Rectal smooth muscle tissue (tissue), 1 donor: ENCODE measurements around the gene CCNY.

Source experiments
- H3K27ac ChIP-seq: one replicate; pipeline ENCODE4 v1.7.0; 2013; ENCODE audit warnings: low read depth, low read length, inconsistent platforms
- H3K27me3 ChIP-seq: one replicate; pipeline ENCODE4 v1.7.0; 2013; ENCODE audit warnings: low read length; ENCODE audit not compliant: control insufficient read depth, insufficient read depth
- H3K36me3 ChIP-seq: one replicate; pipeline ENCODE4 v1.7.0; 2013; ENCODE audit warnings: low read length; ENCODE audit not compliant: control insufficient read depth, insufficient read depth
- H3K4me1 ChIP-seq: one replicate; pipeline ENCODE4 v1.7.0; 2013; ENCODE audit warnings: low read length; ENCODE audit not compliant: control insufficient read depth, insufficient read depth
- H3K4me3 ChIP-seq: one replicate; pipeline ENCODE4 v1.7.0; 2013; ENCODE audit warnings: low read length
- H3K9ac ChIP-seq: one replicate; pipeline ENCODE4 v1.7.0; 2013; ENCODE audit warnings: low read length

CCNY gene

GRCh38 chr10:35437829-35438228 lies 101.5 kb downstream of the CCNY start:
- H3K27me3 ChIP-seq, result no peaks in the 10 kb centered on the region
- H3K27ac ChIP-seq, result no peak overlapping the region
- no peaks in the 10 kb centered on the region for H3K36me3 ChIP-seq
- no peak overlapping the region for H3K9ac ChIP-seq
- no peaks in the 10 kb centered on the region for H3K4me1 ChIP-seq
- no peak overlapping the region for H3K4me3 ChIP-seq

DNA sequence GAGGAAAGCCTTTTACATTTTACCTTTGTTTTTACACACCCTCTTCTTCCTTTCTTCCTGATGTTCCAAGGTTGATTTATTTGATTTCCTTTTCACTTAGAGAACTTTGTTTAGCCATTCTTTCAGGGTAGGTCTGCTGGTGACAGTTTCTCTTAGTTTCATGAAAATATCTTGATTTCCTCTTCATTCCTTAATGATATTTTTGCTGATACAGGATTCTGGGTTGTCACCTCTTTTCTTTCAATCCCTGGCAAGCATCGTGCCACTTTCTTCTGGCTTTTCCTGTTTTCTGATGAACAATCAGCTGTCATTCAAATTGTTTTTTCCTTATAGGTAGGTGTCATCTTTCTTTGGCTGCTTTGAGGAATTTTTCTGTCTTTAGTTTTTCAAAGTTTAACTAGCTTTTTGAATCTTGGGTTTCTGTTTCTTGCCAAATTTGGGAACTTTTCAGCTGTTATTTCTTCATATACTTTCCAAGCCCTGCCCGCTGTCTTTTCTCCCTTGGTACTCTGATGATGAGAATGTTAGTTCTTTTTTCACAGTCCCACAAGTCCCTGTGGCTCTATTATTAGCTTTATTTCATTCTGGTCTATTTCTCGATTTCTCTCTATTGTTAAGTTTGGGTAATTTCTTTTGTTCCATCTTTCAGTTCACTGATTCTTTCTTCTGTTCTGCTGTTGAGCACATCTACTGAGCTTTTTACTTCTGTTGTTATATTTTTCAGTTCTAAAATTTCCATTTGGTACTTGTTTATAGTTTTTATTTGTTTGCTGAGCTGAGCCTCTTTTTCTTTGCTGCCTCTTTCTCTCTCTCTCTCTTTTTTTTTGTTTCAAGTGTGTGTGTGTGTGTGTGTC lies 102.6 kb downstream of the CCNY start:
- Histone ChIP-seq H3K4me1 (no peaks in the 10 kb centered on the region), H3K36me3 (no peaks in the 10 kb centered on the region), H3K27me3 (no peaks in the 10 kb centered on the region), H3K9ac (no peak overlapping the region), H3K4me3 (no peak overlapping the region), H3K27ac (no peak overlapping the region)

GRCh38 chr10:35440016-35440415 lies 103.7 kb downstream of the CCNY start:
- H3K27ac ChIP-seq, result no peak overlapping the region
- no peaks in the 10 kb centered on the region for H3K4me1 ChIP-seq
- no peak overlapping the region for H3K9ac ChIP-seq

DNA sequence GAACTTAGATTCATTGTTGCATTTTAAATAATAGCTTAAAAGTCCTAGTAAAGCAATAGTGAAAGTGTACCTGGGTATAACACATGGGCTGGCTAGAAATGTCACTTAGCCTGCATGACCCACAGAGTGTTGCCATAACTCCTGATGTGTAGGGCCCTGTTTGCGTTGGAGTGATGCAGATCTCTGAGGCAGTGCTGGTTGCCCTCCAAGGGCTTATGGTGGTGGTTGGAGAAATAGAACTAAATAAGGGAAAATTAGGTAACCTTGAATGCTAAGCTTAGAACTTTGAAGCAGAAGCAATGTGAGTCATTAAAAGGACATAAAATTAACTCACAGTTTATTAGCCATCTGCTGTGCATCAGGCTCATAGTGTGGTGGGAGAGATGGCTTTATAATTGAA lies 105.7 kb downstream of the CCNY start:
- Histone ChIP-seq H3K9ac (no peak overlapping the region), H3K4me1 (no peaks in the 10 kb centered on the region), H3K27ac (no peak overlapping the region), H3K27me3 (no peaks in the 10 kb centered on the region), H3K36me3 (no peaks in the 10 kb centered on the region), H3K4me3 (no peak overlapping the region)

More at GRCh38 chr10:35440016-35440415, 103.7 kb downstream of the CCNY start:
- no peak overlapping the region for H3K4me3 ChIP-seq
- H3K36me3 ChIP-seq, result no peaks in the 10 kb centered on the region
- no peaks in the 10 kb centered on the region for H3K27me3 ChIP-seq

GRCh38 chr10:35442592-35442991 lies 106.3 kb downstream of the CCNY start:
- H3K4me1 ChIP-seq, result no peaks in the 10 kb centered on the region
- no peaks in the 10 kb centered on the region for H3K36me3 ChIP-seq
- H3K9ac ChIP-seq, result no peak overlapping the region
- no peak overlapping the region for H3K4me3 ChIP-seq
- H3K27ac ChIP-seq, result no peak overlapping the region
- no peaks in the 10 kb centered on the region for H3K27me3 ChIP-seq

DNA sequence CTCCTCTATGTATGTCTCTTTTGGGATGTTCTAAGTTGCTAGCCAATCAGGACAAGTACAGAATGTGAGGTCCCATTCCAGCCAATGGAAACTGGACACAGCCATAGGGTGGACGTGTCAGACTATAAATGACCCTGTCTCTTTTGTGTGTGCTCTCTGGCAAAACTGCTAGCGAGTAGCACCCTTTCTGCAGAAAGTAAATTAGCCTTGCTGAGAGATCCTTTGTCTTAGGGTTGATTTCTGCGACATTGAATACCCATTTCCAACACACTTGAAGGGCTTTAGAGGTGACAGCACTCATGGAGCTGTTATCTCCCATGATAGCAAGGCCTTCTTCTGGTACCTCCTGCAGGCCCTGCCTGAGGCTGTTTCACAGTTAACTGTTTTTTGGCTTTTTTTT lies 107.5 kb downstream of the CCNY start:
- H3K36me3 ChIP-seq, result no peaks in the 10 kb centered on the region
- H3K27ac ChIP-seq, result no peak overlapping the region
- no peak overlapping the region for H3K9ac ChIP-seq
- no peaks in the 10 kb centered on the region for H3K27me3 ChIP-seq
- peaks cover 2% of the 10 kb centered on the region for H3K4me1 ChIP-seq
- H3K4me3 ChIP-seq, result no peak overlapping the region

- Histone ChIP-seq H3K4me3 (no peak overlapping the region), H3K27ac (no peak overlapping the region), H3K9ac (no peak overlapping the region), H3K36me3 (no peaks in the 10 kb centered on the region), H3K4me1 (peaks cover 4% of the 10 kb centered on the region), H3K27me3 (no peaks in the 10 kb centered on the region)
These were observed 109.0 kb downstream of the CCNY start for GRCh38 chr10:35445150-35445884.

GRCh38 chr10:35446439-35446838 lies 110.1 kb downstream of the CCNY start:
- Histone ChIP-seq H3K9ac (no peak overlapping the region), H3K4me1 (peaks cover 7% of the 10 kb centered on the region), H3K36me3 (no peaks in the 10 kb centered on the region), H3K4me3 (no peak overlapping the region), H3K27ac (no peak overlapping the region), H3K27me3 (no peaks in the 10 kb centered on the region)

DNA sequence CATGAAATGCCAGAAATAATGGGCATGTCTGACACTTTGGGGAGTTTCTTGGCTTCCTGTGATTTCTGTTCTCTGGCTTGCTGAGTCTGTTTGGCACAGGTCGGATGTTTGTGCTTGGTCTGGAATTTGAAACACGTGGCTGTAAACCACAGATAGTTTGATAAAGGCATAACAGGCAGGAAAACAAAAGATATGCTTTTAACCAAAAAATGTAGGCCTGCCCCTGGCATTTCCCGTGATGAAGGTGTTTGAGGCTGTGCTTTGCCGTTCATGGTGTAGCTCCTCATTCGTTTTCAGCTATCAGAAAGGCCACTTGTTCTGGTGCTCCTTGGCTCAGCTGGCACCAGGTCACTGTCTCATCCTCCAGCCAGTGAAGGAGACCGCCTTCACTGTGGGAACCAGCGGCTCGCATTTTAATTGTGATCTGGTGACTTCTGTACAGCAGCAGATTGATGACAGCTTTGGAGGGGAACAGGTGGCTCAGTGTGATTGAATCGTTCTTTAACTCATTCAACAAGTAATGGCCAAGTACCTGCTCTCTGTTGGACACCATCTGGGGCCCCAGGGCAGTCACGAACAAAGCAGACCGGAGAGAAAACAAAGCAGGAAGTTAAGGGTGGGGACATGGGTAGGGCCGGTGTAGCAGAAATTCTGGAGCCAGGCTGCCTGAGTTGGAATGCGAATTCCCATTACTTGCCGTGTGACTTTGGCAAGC lies 111.5 kb downstream of the CCNY start:
- no peak overlapping the region for H3K4me3 ChIP-seq
- no peaks in the 10 kb centered on the region for H3K36me3 ChIP-seq
- peaks cover 7% of the 10 kb centered on the region for H3K4me1 ChIP-seq
- no peaks in the 10 kb centered on the region for H3K27me3 ChIP-seq
- H3K9ac ChIP-seq, result no peak overlapping the region
- H3K27ac ChIP-seq, result no peak overlapping the region

DNA sequence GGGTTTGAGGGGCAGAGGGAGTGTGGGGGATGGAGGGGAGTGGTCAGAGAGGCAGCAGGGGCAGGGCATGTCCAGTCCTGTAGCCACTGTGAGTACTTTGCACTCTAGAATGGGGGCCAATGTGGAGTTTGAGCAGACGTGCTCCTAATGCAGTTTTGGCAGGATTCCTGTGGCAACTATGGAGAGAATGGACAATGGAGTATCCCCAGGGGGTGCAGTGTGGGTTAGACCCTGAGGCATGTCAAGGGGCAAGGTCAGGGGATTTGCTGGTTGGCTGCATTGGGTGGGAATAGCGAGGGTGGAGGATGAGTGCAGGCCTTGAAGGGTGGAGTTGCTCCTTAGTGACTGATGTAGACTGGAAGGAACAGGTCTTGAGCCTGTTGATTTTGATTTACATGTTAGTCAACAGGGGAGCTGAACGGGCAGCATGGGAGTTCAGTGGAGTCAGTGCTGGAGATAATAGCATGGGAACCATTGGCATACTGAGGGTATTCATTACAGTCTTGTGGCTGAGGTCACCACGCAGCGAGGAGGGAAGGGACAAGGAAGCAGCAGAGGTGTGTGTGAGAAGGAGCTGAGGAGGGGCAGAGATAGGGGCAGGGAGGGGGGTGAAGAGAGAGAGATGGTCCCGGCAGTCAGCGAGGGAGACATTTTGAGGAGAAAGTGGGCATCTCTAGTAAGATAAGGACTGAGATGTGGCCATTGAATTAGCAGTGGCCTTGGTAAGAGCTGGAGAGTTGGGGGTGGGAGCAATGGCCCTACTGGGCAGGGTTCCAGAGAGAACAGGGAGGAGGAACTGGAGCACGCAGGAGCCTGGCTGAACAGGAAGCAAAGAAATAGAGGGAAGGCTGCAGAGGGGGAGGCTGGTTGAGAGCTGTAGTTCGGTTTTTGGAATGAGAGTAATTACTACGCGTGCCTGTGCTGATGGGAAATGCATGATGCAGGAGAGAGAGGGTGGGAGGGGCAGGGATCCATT lies 112.7 kb downstream of the CCNY start:
- Histone ChIP-seq H3K27me3 (no peaks in the 10 kb centered on the region), H3K36me3 (no peaks in the 10 kb centered on the region), H3K4me1 (peaks cover 7% of the 10 kb centered on the region), H3K9ac (no peak overlapping the region), H3K27ac (no peak overlapping the region), H3K4me3 (no peak overlapping the region)

DNA sequence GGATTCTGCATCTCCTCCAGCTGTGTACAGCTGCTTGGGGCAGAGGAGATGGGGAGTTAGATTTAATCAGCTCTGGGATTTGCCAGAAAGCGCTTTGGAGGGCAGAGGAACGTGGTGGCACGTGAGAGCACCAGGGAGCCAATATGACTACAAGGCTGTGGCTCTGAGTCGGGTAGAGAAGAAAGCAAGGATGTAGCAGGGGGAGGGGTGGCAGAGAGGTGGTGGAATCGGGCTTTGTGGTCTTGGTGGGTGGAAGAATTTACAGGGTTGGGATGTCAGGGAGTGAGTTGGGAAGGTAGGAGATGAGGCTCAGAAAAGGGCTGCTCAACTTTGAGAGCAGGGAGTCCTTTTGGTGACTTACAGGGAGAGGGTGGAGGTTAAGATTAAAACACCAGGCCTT lies 113.6 kb downstream of the CCNY start:
- Histone ChIP-seq H3K9ac (no peak overlapping the region), H3K4me1 (peaks cover 10% of the 10 kb centered on the region), H3K27ac (no peak overlapping the region), H3K4me3 (no peak overlapping the region), H3K27me3 (no peaks in the 10 kb centered on the region), H3K36me3 (no peaks in the 10 kb centered on the region)
